ENCODE measurements around the gene ATP4B.

Gene ATP4B

GRCh38 chr13:113657851-113658741, at the start of gene ATP4B:
Gene ATP4B, minus strand, starts transcription at chr13:113658198. Its CDS starts 54 bp downstream, at chr13:113658144.
- no peak for DNase-seq

- DNase-seq: no peak
These were observed 14.1 kb upstream of the ATP4B start for GRCh38 chr13:113672002-113672651.

- no peak for DNase-seq
These were observed 13.3 kb upstream of the ATP4B start for GRCh38 chr13:113671066-113672001.

- DNase-seq: no peak
These were observed 12.5 kb upstream of the ATP4B start for GRCh38 chr13:113670541-113670940.

GRCh38 chr13:113669755-113670341, 11.8 kb upstream of the ATP4B start:
- no peak for DNase-seq

GRCh38 chr13:113669231-113669754, 11.3 kb upstream of the ATP4B start:
- no peak for DNase-seq

GRCh38 chr13:113668491-113668971, 10.5 kb upstream of the ATP4B start:
- DNase-seq: no peak

- no peak for DNase-seq
These were observed 9.9 kb upstream of the ATP4B start for GRCh38 chr13:113667771-113668490.

GRCh38 chr13:113666951-113667701, 9.1 kb upstream of the ATP4B start, which contains the start of gene GRK1:
Gene GRK1, plus strand, starts transcription at chr13:113667219. Its CDS starts 168 bp downstream, at chr13:113667387.
- DNase-seq: no peak

- DNase-seq: no peak
These were observed 8.3 kb upstream of the ATP4B start for GRCh38 chr13:113666329-113666670.

- no peak for DNase-seq
These were observed 7.8 kb upstream of the ATP4B start for GRCh38 chr13:113665597-113666328.

- DNase-seq: no peak
These were observed 7.0 kb upstream of the ATP4B start for GRCh38 chr13:113664751-113665596.

GRCh38 chr13:113663934-113664333, 5.9 kb upstream of the ATP4B start:
- DNase-seq: no peak

GRCh38 chr13:113661509-113661908, 3.5 kb upstream of the ATP4B start:
- no peak for DNase-seq

GRCh38 chr13:113660066-113660465, 2.1 kb upstream of the ATP4B start:
- DNase-seq: no peak

GRCh38 chr13:113659337-113659736, 1.3 kb upstream of the ATP4B start:
- no peak for DNase-seq

GRCh38 chr13:113658836-113659235, 838 bp upstream of the ATP4B start:
- no peak for DNase-seq

GRCh38 chr13:113656831-113657671, 947 bp downstream of the ATP4B start:
- no peak for DNase-seq
